H9 (cell line): Measurements from ENCODE around the gene CALCOCO1. TPM values are rescaled to one million over a fixed set of nuclear protein-coding genes. Genes with fewer than 3 reads are reported as not detected.

Source experiments
- DNase-seq: peaks from one replicate; pipeline ENCODE4 v3.0.0-alpha.2; 2017
- H2AFZ ChIP-seq: one replicate; pipeline ENCODE4 v1.6.1; 2013; ENCODE audit warnings: mild to moderate bottlenecking, low read length, control low read depth, moderate library complexity
- H2AK5ac ChIP-seq: 2 replicates; pipeline ENCODE4 v1.6.1; 2013; ENCODE audit warnings: low read length, control low read depth, mixed read lengths; ENCODE audit not compliant: insufficient read length
- H2BK120ac ChIP-seq: one replicate; pipeline ENCODE4 v1.6.1; 2013; ENCODE audit warnings: low read depth, mild to moderate bottlenecking, low read length, control low read depth, inconsistent platforms; ENCODE audit not compliant: poor library complexity, severe bottlenecking
- H2BK12ac ChIP-seq: 2 replicates; pipeline ENCODE4 v1.6.1; 2013; ENCODE audit warnings: low read length, control low read depth, mixed read lengths, low read depth; ENCODE audit not compliant: insufficient read length
- H2BK15ac ChIP-seq: 2 replicates; pipeline ENCODE4 v1.6.1; 2013; ENCODE audit warnings: low read depth, low read length, control low read depth
- H2BK20ac ChIP-seq: one replicate; pipeline ENCODE4 v1.6.1; 2013; ENCODE audit warnings: low read depth, mild to moderate bottlenecking, low read length, control low read depth, inconsistent platforms; ENCODE audit not compliant: poor library complexity, severe bottlenecking
- H2BK5ac ChIP-seq: 2 replicates; pipeline ENCODE4 v1.6.1; 2013; ENCODE audit warnings: low read length, control low read depth, mixed read lengths; ENCODE audit not compliant: insufficient read length
- H3K14ac ChIP-seq: 2 replicates; pipeline ENCODE4 v1.6.1; 2013; ENCODE audit warnings: low read length, control low read depth; ENCODE audit not compliant: insufficient read depth
- H3K18ac ChIP-seq: 2 replicates; pipeline ENCODE4 v1.6.1; 2013; ENCODE audit warnings: low read depth, mild to moderate bottlenecking, mixed read lengths, low read length, control low read depth; ENCODE audit not compliant: insufficient read length
- H3K23ac ChIP-seq: 2 replicates; pipeline ENCODE4 v1.6.1; 2013; ENCODE audit warnings: low read length, control low read depth, mixed read lengths, low read depth; ENCODE audit not compliant: insufficient read length
- H3K23me2 ChIP-seq: 2 replicates; pipeline ENCODE4 v1.6.1; 2013; ENCODE audit warnings: low read depth, mild to moderate bottlenecking, mixed read lengths, low read length, control low read depth; ENCODE audit not compliant: insufficient read length, poor library complexity, severe bottlenecking
- H3K27ac ChIP-seq: 2 replicates; pipeline ENCODE4 v1.5.1; 2013; ENCODE audit warnings: low read length, control low read depth, mixed read lengths, low read depth; ENCODE audit not compliant: insufficient read length
- H3K27me3 ChIP-seq: 2 replicates; pipeline ENCODE4 v1.6.1; 2013; ENCODE audit warnings: low read length, control low read depth, inconsistent platforms; ENCODE audit not compliant: insufficient read depth
- H3K4ac ChIP-seq: 2 replicates; pipeline ENCODE4 v1.6.1; 2013; ENCODE audit warnings: low read depth, mild to moderate bottlenecking, control low read depth, inconsistent platforms, low read length, moderate library complexity
- H3K4me1 ChIP-seq: 2 replicates; pipeline ENCODE4 v1.6.1; 2013; ENCODE audit warnings: low read length, control low read depth, inconsistent platforms; ENCODE audit not compliant: insufficient read depth
- H3K4me2 ChIP-seq: 2 replicates; pipeline ENCODE4 v1.6.1; 2013; ENCODE audit warnings: low read length, control low read depth, mixed read lengths; ENCODE audit not compliant: insufficient read length, insufficient read depth
- H3K56ac ChIP-seq: 2 replicates; pipeline ENCODE4 v1.6.1; 2013; ENCODE audit warnings: low read depth, mild to moderate bottlenecking, mixed read lengths, low read length, control low read depth; ENCODE audit not compliant: insufficient read length
- H3K79me1 ChIP-seq: 2 replicates; pipeline ENCODE4 v1.6.1; 2013; ENCODE audit warnings: low read depth, mild to moderate bottlenecking, moderate library complexity, low read length, control low read depth, inconsistent platforms; ENCODE audit not compliant: insufficient read depth, poor library complexity, severe bottlenecking
- H3K79me2 ChIP-seq: 2 replicates; pipeline ENCODE4 v1.6.1; 2013; ENCODE audit warnings: low read length, control low read depth, inconsistent platforms; ENCODE audit not compliant: insufficient read depth
- H3K9ac ChIP-seq: 2 replicates; pipeline ENCODE4 v1.6.1; 2013; ENCODE audit warnings: low read length, control low read depth, mixed read lengths; ENCODE audit not compliant: insufficient read length; ENCODE audit errors: extremely low read depth
- H3K9me3 ChIP-seq: one replicate; pipeline ENCODE4 v1.6.1; 2013; ENCODE audit warnings: low read depth, low read length, inconsistent platforms; ENCODE audit not compliant: control insufficient read depth
- H3T11ph ChIP-seq: one replicate; pipeline ENCODE4 v1.6.1; 2013; ENCODE audit warnings: mild to moderate bottlenecking, low read length, control low read depth, inconsistent platforms
- H4K20me1 ChIP-seq: one replicate; pipeline ENCODE4 v1.6.1; 2013; ENCODE audit not compliant: control insufficient read depth, insufficient read length, insufficient read depth
- H4K5ac ChIP-seq: 2 replicates; pipeline ENCODE4 v1.6.1; 2013; ENCODE audit warnings: low read depth, mild to moderate bottlenecking, mixed read lengths, low read length, control low read depth; ENCODE audit not compliant: insufficient read length
- H4K8ac ChIP-seq: replicated peaks from 2 replicates; pipeline ENCODE4 v1.6.1; 2013; ENCODE audit warnings: low read length, control low read depth, mixed read lengths, low read depth; ENCODE audit not compliant: insufficient read length
- H4K91ac ChIP-seq: 2 replicates; pipeline ENCODE4 v1.6.1; 2013; ENCODE audit warnings: low read depth, mild to moderate bottlenecking, moderate library complexity, mixed read lengths, low read length, control low read depth; ENCODE audit not compliant: insufficient read length
- H3K27ac Mint-ChIP-seq, 3 experiments: 2 replicates in 2 of 3; 3 replicates in 1 of 3; pipeline ENCODE4 v1.8.0; 2020 to 2021; ENCODE audit warnings: mixed read lengths in 3 of 3, mild to moderate bottlenecking in 1 of 3, moderate library complexity in 1 of 3
- H3K27me3 Mint-ChIP-seq: 2 replicates; pipeline ENCODE4 v1.8.0; 2021; ENCODE audit warnings: low read depth, mild to moderate bottlenecking, moderate library complexity, mixed read lengths
- H3K36me3 Mint-ChIP-seq, 3 experiments: 2 replicates in 2 of 3; 3 replicates in 1 of 3; pipeline ENCODE4 v1.8.0; 2020 to 2021; ENCODE audit warnings: low read depth in 3 of 3, mixed read lengths in 3 of 3; ENCODE audit not compliant: insufficient read depth in 1 of 3
- H3K4me1 Mint-ChIP-seq, 2 experiments: 2 replicates each; pipeline ENCODE4 v1.8.0; 2020; ENCODE audit warnings: mixed read lengths in 2 of 2
- H3K4me3 Mint-ChIP-seq, 2 experiments: 2 replicates in 1 of 2; 3 replicates in 1 of 2; pipeline ENCODE4 v1.8.0; 2020 to 2021; ENCODE audit warnings: mild to moderate bottlenecking in 2 of 2, mixed read lengths in 2 of 2, moderate library complexity in 1 of 2
- H3K9me3 Mint-ChIP-seq, 2 experiments: 2 replicates in 1 of 2; 3 replicates in 1 of 2; pipeline ENCODE4 v1.8.0; 2020; ENCODE audit warnings: mild to moderate bottlenecking in 2 of 2, mixed read lengths in 2 of 2, moderate library complexity in 1 of 2
- total RNA-seq: library from RNA; stranded (reverse); gene quantifications from 2 replicates; pipeline ENCODE4 v1.2.1, GENCODE V29; 2021
- TF ChIP-seq, protein P1 (sequence below): fragments of 200-600 bp; sonication (generic); conservative IDR thresholded peaks from 3 replicates; pipeline ENCODE4 v1.8.0; 2021; ENCODE audit warnings: antibody characterized with exemption, mild to moderate bottlenecking

The CALCOCO1 gene
- total RNA-seq, 1 experiment from 2014 or later: 22.3 TPM

DNA sequence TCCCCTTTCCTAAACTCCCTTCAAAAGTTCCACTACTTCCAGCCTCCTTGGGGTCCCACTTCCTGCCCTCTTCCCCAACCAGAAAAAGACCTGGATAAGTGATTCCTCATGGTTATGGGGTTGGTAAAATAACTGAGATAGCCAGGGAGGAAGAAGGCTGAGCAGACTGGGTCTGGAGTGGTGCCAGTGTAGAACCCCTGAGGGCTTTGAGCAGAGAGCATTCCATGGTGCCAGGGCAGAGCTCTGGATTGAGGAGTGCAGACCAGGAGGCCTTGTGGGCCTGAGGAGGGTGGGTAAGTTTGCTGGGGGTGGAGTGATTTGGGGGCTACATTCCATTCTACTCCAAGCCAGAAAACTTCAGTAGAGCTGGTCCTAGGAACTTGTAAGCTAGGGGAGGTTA, 34.1 kb upstream of the CALCOCO1 start:
- H3K9me3 Mint-ChIP-seq: no peaks in the 10 kb centered on the region

More for the DNA sequence above, 34.1 kb upstream of the CALCOCO1 start:
- Histone ChIP-seq H4K8ac (no peak overlapping the region), H3K27me3 (peaks cover 3% of the 10 kb centered on the region; the same call in 1 of the 2 replicates), H2BK15ac (no peak overlapping the region), H3K56ac (no peak overlapping the region), H3K9me3 (no peaks in the 10 kb centered on the region), H2AK5ac (no peak overlapping the region), H2BK12ac (no peak overlapping the region), H3K27ac (no peak overlapping the region), H2BK20ac (no peak overlapping the region), H3K4me1 (0 out of 2 replicates have a peak, but pooled peaks cover 1% of the 10 kb centered on the region), H4K91ac (no peak overlapping the region), H4K5ac (no peak overlapping the region), H3K18ac (no peak overlapping the region), H3K23me2 (peaks cover 4% of the 10 kb centered on the region), H3K79me2 (no peaks in the 10 kb centered on the region), H2AFZ (no peak overlapping the region), H3K4ac (no peak overlapping the region), H3K4me2 (no peak overlapping the region), H3K79me1 (no peaks in the 10 kb centered on the region), H3T11ph (no peak overlapping the region), H4K20me1 (no peaks in the 10 kb centered on the region), H2BK5ac (no peak overlapping the region), H2BK120ac (no peak overlapping the region), H3K9ac (no peak overlapping the region), H3K14ac (no peak overlapping the region), H3K23ac (no peak overlapping the region)
- H3K27me3 Mint-ChIP-seq: peaks cover 70% of the 10 kb centered on the region
- H3K4me1 Mint-ChIP-seq: peaks cover 16 to 24% of the 10 kb centered on the region in 2 experiments
- no peaks in the 10 kb centered on the region for H3K36me3 Mint-ChIP-seq
- H3K4me3 Mint-ChIP-seq: no peak overlapping the region
- no peak overlapping the region for H3K27ac Mint-ChIP-seq
- DNase-seq: no peak
- TF ChIP-seq, protein P1, sequence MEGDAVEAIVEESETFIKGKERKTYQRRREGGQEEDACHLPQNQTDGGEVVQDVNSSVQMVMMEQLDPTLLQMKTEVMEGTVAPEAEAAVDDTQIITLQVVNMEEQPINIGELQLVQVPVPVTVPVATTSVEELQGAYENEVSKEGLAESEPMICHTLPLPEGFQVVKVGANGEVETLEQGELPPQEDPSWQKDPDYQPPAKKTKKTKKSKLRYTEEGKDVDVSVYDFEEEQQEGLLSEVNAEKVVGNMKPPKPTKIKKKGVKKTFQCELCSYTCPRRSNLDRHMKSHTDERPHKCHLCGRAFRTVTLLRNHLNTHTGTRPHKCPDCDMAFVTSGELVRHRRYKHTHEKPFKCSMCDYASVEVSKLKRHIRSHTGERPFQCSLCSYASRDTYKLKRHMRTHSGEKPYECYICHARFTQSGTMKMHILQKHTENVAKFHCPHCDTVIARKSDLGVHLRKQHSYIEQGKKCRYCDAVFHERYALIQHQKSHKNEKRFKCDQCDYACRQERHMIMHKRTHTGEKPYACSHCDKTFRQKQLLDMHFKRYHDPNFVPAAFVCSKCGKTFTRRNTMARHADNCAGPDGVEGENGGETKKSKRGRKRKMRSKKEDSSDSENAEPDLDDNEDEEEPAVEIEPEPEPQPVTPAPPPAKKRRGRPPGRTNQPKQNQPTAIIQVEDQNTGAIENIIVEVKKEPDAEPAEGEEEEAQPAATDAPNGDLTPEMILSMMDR: no peak
